K562 (cell line): ENCODE data around the gene TREM1. TPM values are rescaled to one million over a fixed set of nuclear protein-coding genes. Genes with fewer than 3 reads are reported as not detected.

Experiments
- CBX2 ChIP-seq: fragments of 200-600 bp; sonication (generic); IDR thresholded peaks from one replicate; pipeline ENCODE4 v1.6.1; 2012; ENCODE audit warnings: mild to moderate bottlenecking, low read length, inconsistent platforms; ENCODE audit not compliant: insufficient read depth, poor library complexity, severe bottlenecking
- CEBPB ChIP-seq: fragments of 450-650 bp; IDR thresholded peaks from 2 replicates; pipeline ENCODE4 v1.6.1; 2016; ENCODE audit warnings: missing genetic modification characterization, missing compliant biosample characterization
- CEBPG ChIP-seq, 3 experiments: fragments of 200-800 bp in 1 of 3; sonication (Bioruptor generic) in 1 of 3; sonication (generic) in 1 of 3; formaldehyde crosslinking in 1 of 3; IDR thresholded peaks in 2 of 3; conservative IDR thresholded peaks in 1 of 3; 2 replicates each; pipeline versions ENCODE4 v1.6.1 to v1.8.0; 2016 to 2022; ENCODE audit warnings: missing compliant biosample characterization in 2 of 3, missing genetic modification characterization in 2 of 3, mild to moderate bottlenecking in 1 of 3, missing genetic modification reagents in 1 of 3
- CHD1 ChIP-seq: fragments of 200-600 bp; sonication (generic); IDR thresholded peaks from one replicate; pipeline ENCODE4 v1.6.1; 2012; ENCODE audit warnings: mild to moderate bottlenecking, moderate library complexity, low read length, inconsistent platforms
- DPF2 ChIP-seq: fragments of 450-650 bp; IDR thresholded peaks from 2 replicates; pipeline ENCODE4 v1.6.1; 2016
- ETS2 ChIP-seq: IDR thresholded peaks from 2 replicates; pipeline ENCODE4 v1.6.1; 2016; ENCODE audit warnings: borderline replicate concordance, missing genetic modification characterization, mild to moderate bottlenecking, moderate library complexity, missing compliant biosample characterization; ENCODE audit not compliant: poor library complexity, severe bottlenecking
- ETV5 ChIP-seq: sonication (generic); formaldehyde crosslinking; IDR thresholded peaks from 2 replicates; pipeline ENCODE4 v1.4.0; 2020; ENCODE audit warnings: low read depth, mild to moderate bottlenecking, missing genetic modification reagents
- IFI16 ChIP-seq: fragments of 250-450 bp; sonication (Bioruptor Pico); IDR thresholded peaks from 2 replicates; pipeline ENCODE4 v2.1.2; 2022; ENCODE audit warnings: mild to moderate bottlenecking, inconsistent platforms
- KLF16 ChIP-seq: IDR thresholded peaks from 2 replicates; pipeline ENCODE4 v1.6.1; 2016; ENCODE audit warnings: antibody characterized with exemption
- MEF2A ChIP-seq: IDR thresholded peaks from 2 replicates; pipeline ENCODE4 v1.6.1; 2011; ENCODE audit warnings: low read depth, mild to moderate bottlenecking, low read length, moderate library complexity; ENCODE audit not compliant: control insufficient read depth
- MIER1 ChIP-seq: fragments of 450-650 bp; IDR thresholded peaks from 2 replicates; pipeline ENCODE4 v1.6.1; 2016; ENCODE audit warnings: antibody characterized with exemption, mild to moderate bottlenecking, low read depth
- NFE2 ChIP-seq: IDR thresholded peaks from 2 replicates; pipeline ENCODE4 v1.6.1; 2014; ENCODE audit warnings: antibody characterized with exemption, low read depth
- PML ChIP-seq: IDR thresholded peaks from 2 replicates; pipeline ENCODE4 v1.6.1; 2012; ENCODE audit warnings: low read length, inconsistent platforms
- SMAD1 ChIP-seq: fragments of 150-350 bp; IDR thresholded peaks from 2 replicates; pipeline ENCODE4 v1.6.1; 2014; ENCODE audit warnings: low read length, low read depth; ENCODE audit not compliant: partially characterized antibody
- SMC3 ChIP-seq: conservative IDR thresholded peaks from 2 replicates; pipeline ENCODE4 v1.6.1; 2011; ENCODE audit warnings: low read depth, low read length, improper control_type of control experiment; ENCODE audit not compliant: insufficient read depth
- SNRNP70 ChIP-seq: fragments of 200-400 bp; formaldehyde crosslinking; optimal IDR thresholded peaks from 2 replicates; pipeline ENCODE3; 2017; ENCODE audit warnings: low read depth, low read length
- TAF9B ChIP-seq: fragments of 450-650 bp; IDR thresholded peaks from 2 replicates; pipeline ENCODE4 v1.6.1; 2018; ENCODE audit warnings: mild to moderate bottlenecking; ENCODE audit not compliant: partially characterized antibody
- TRIM24 ChIP-seq, 2 experiments: fragments of 450-650 bp; IDR thresholded peaks; 2 replicates each; pipeline ENCODE4 v1.6.1; 2016
- ZBTB49 ChIP-seq: sonication (generic); formaldehyde crosslinking; IDR thresholded peaks from 2 replicates; pipeline ENCODE4 v1.8.0; 2022; ENCODE audit warnings: missing genetic modification reagents, mild to moderate bottlenecking, borderline replicate concordance
- ZNF217 ChIP-seq: sonication (generic); formaldehyde crosslinking; IDR thresholded peaks from 2 replicates; pipeline ENCODE4 v1.8.0; 2022; ENCODE audit warnings: mild to moderate bottlenecking, missing genetic modification reagents
- ZNF324 ChIP-seq: fragments of 250-450 bp; sonication (Bioruptor Pico); IDR thresholded peaks from 2 replicates; pipeline ENCODE4 v1.4.0; 2020; ENCODE audit warnings: mild to moderate bottlenecking
- ZNF76 ChIP-seq: fragments of 250-450 bp; sonication (Bioruptor Pico); IDR thresholded peaks from 2 replicates; pipeline ENCODE4 v1.4.0; 2020; ENCODE audit warnings: mild to moderate bottlenecking, moderate library complexity, borderline replicate concordance
- ZNF764 ChIP-seq: fragments of 250-450 bp; sonication (Bioruptor Pico); IDR thresholded peaks from 2 replicates; pipeline ENCODE4 v1.4.0; 2020; ENCODE audit warnings: low read depth, mild to moderate bottlenecking, moderate library complexity
- ZNF785 ChIP-seq: fragments of 250-450 bp; sonication (Bioruptor Pico); IDR thresholded peaks from 2 replicates; pipeline ENCODE4 v1.4.0; 2020; ENCODE audit warnings: mild to moderate bottlenecking
- polyA plus RNA-seq, 8 experiments: library from polyadenylated mRNA; depleted of rRNA in 4 of 8; stranded (reverse) in 5 of 8; unstranded in 3 of 8; fragments of >200 nt; fragmentation: Nextera tagmentation in 2 of 8; fragmentation: Illumina TruSeq in 1 of 8; extraction: Ambion mirVana in 2 of 8; extraction: Trizol in 1 of 8; gene quantifications; 2 replicates each; pipeline versions ENCODE4 v1.2.1 to v1.2.3, GENCODE V29; 2011 to 2014; ENCODE audit warnings: inconsistent platforms in 1 of 8, missing spikeins in 1 of 8
- total RNA-seq, 7 experiments: library from RNA; depleted of rRNA in 6 of 7; stranded (reverse); fragments of >200 nt in 6 of 7; fragmentation: Illumina TruSeq in 2 of 7; extraction: Trizol in 2 of 7; gene quantifications; 2 replicates each; pipeline versions ENCODE4 v1.2.1 to v1.2.3, GENCODE V29; 2011 to 2021; ENCODE audit warnings: low replicate concordance in 1 of 7

TREM1 gene
- total and polyA plus RNA-seq, 9 of the 15 experiments (the other 6 are each of a cell fraction or from before 2014, with no cell fraction given), result not detected

GRCh38 chr6:41228616-41229015, 57.9 kb downstream of the TREM1 start (continued):
- TF ChIP-seq ZNF785 (CRISPR knock-in tag) (no peak), ETV5 (CRISPR knock-in tag) (no peak), SMAD1 (no peak), KLF16 (no peak), DPF2 (peak; percentile 37; the same call in 1 of the 2 replicates), ETS2 (tag) (no peak), PML (no peak), CHD1 (no peak), CEBPB (tag) (peak; percentile 85), MEF2A (no peak), ZNF217 (CRISPR knock-in tag) (no peak), MIER1 (no peak), ZNF76 (no peak), IFI16 (no peak), ZBTB49 (CRISPR knock-in tag) (no peak), TRIM24 (IDR thresholded peaks at IDR 0.05) (0 out of 4 replicates have a peak, but pooled peaks of 1 of the 2 experiments have one; percentile 18), NFE2 (peak; percentile 71), CEBPG (CRISPR knock-in tag; IDR thresholded peaks at IDR 0.05) (no peak), CEBPG (tag; conservative IDR thresholded peaks at IDR 0.05 in 1 of 2, IDR thresholded peaks at IDR 0.05 in 1 of 2) (peak; percentile 33 to 39; a peak in 2 of 4 replicates), ZNF324 (CRISPR knock-in tag) (no peak), ZNF764 (no peak), SMC3 (no peak), TAF9B (no peak), CBX2 (no peak), SNRNP70 (no peak)
